Endothelial cell of umbilical vein (primary cell): ENCODE results near the gene NUP62. TPM values are rescaled to one million over a fixed set of nuclear protein-coding genes. Genes with fewer than 3 reads are reported as not detected.

Source experiments
- BruUV-seq: library from RNA; stranded (reverse); fragments of 400-500 nt; replicated peaks from 2 replicates; lab custom pipeline; 2021; lab: Mats Ljungman, UMichigan
- CTCF ChIA-PET: fragments of 300-600, 350-600 bp; sonication (Branson Sonifier 250); formaldehyde crosslinking; loops from one replicate; lab custom pipeline; 2021; ENCODE audit warnings: antibody characterized with exemption, inconsistent platforms; lab: Charles Lee
- POLR2A ChIA-PET: fragments of 300-600, 350-600 bp; sonication (Branson Sonifier 250); formaldehyde crosslinking; loops from one replicate; lab custom pipeline; 2021; ENCODE audit warnings: antibody characterized with exemption, inconsistent platforms; lab: Charles Lee
- DNase-seq: peaks from one replicate; pipeline ENCODE4 v3.0.0-alpha.2; 2011; ENCODE audit warnings: low read depth, low spot score
- FAIRE-seq: peaks from 2 replicates; lab custom pipeline; 2011; peaks lifted over from hg19 to GRCh38; lab: Jason Lieb, UNC
- H2AFZ ChIP-seq: 2 replicates; pipeline ENCODE4 v1.6.0; 2012; ENCODE audit warnings: low read depth, low read length, control low read depth, inconsistent platforms
- H3K27ac ChIP-seq: 2 replicates; pipeline ENCODE4 v1.5.1; 2011; ENCODE audit warnings: low read depth, mild to moderate bottlenecking, control low read depth, low read length, moderate library complexity; ENCODE audit not compliant: insufficient read depth
- H3K27me3 ChIP-seq, 2 experiments: 2 replicates each; pipeline versions ENCODE4 v1.6.0 to v1.6.1; 2011; ENCODE audit warnings: low read length in 2 of 2, mixed read lengths in 1 of 2; ENCODE audit not compliant: control insufficient read depth in 2 of 2, insufficient read depth in 2 of 2
- H3K36me3 ChIP-seq, 2 experiments: 2 replicates in 1 of 2; 3 replicates in 1 of 2; pipeline ENCODE4 v1.5.1; 2011; ENCODE audit warnings: low read length in 2 of 2, mild to moderate bottlenecking in 1 of 2, moderate library complexity in 1 of 2; ENCODE audit not compliant: control insufficient read depth in 2 of 2, insufficient read depth in 2 of 2; ENCODE audit errors: extremely low read depth in 1 of 2
- H3K4me1 ChIP-seq: 3 replicates; pipeline ENCODE4 v1.5.1; 2011; ENCODE audit warnings: mild to moderate bottlenecking, low read length; ENCODE audit not compliant: control insufficient read depth, insufficient read depth; ENCODE audit errors: extremely low read depth
- H3K4me2 ChIP-seq: 2 replicates; pipeline ENCODE4 v1.6.1; 2011; ENCODE audit warnings: low read length, control low read depth, mixed read lengths; ENCODE audit not compliant: insufficient read depth
- H3K4me3 ChIP-seq, 3 experiments: fragments of 200-600 bp in 1 of 3; sonication (generic), shearing (Covaris generic) in 1 of 3; replicated peaks in 1 of 3; 2 replicates each; pipeline ENCODE4 v1.5.1; 2011 to 2016; ENCODE audit warnings: control low read depth in 3 of 3, low read length in 3 of 3, mild to moderate bottlenecking in 2 of 3, inconsistent platforms in 1 of 3, low read depth in 1 of 3, moderate library complexity in 1 of 3; ENCODE audit not compliant: insufficient read depth in 1 of 3
- H3K79me2 ChIP-seq: 2 replicates; pipeline ENCODE4 v1.6.0; 2012; ENCODE audit warnings: low read length, inconsistent platforms; ENCODE audit not compliant: control insufficient read depth, insufficient read depth
- H3K9ac ChIP-seq: replicated peaks from 2 replicates; pipeline ENCODE3; 2011; ENCODE audit warnings: low read length, control low read depth; ENCODE audit not compliant: insufficient read depth; ENCODE audit errors: extremely low read depth
- H3K9me1 ChIP-seq: replicated peaks from 3 replicates; pipeline ENCODE4 v1.6.0; 2011; ENCODE audit warnings: mild to moderate bottlenecking, low read length; ENCODE audit not compliant: control insufficient read depth, insufficient read depth; ENCODE audit errors: extremely low read depth
- H3K9me3 ChIP-seq: replicated peaks from 2 replicates; pipeline ENCODE4 v1.5.1; 2012; ENCODE audit warnings: low read length, inconsistent platforms; ENCODE audit not compliant: control insufficient read depth, insufficient read depth
- H4K20me1 ChIP-seq: replicated peaks from 2 replicates; pipeline ENCODE3; 2011; ENCODE audit warnings: mild to moderate bottlenecking, low read length; ENCODE audit not compliant: control insufficient read depth, insufficient read depth; ENCODE audit errors: extremely low read depth
- CTCF ChIP-seq, 2 donors: IDR thresholded peaks; 1 replicate in 1 of 2; 2 replicates in 1 of 2; pipeline ENCODE4 v1.5.1; 2011; ENCODE audit warnings: low read length in 2 of 2, mild to moderate bottlenecking in 2 of 2, moderate library complexity in 2 of 2, control low read depth in 1 of 2, inconsistent platforms in 1 of 2, low read depth in 1 of 2; ENCODE audit not compliant: insufficient read depth in 1 of 2; ENCODE audit errors: extremely low read depth in 1 of 2
- EZH2 ChIP-seq: IDR thresholded peaks from 2 replicates; pipeline ENCODE4 v1.6.1; 2012; ENCODE audit warnings: borderline replicate concordance, low read depth, mild to moderate bottlenecking, moderate library complexity, low read length, inconsistent platforms; ENCODE audit not compliant: severe bottlenecking
- FOS ChIP-seq: IDR thresholded peaks from 2 replicates; pipeline ENCODE4 v1.6.1; 2011; ENCODE audit warnings: mild to moderate bottlenecking, low read length, moderate library complexity, borderline replicate concordance; ENCODE audit not compliant: insufficient read depth
- GATA2 ChIP-seq: IDR thresholded peaks from 2 replicates; pipeline ENCODE4 v1.7.0; 2011; ENCODE audit warnings: low read depth, mild to moderate bottlenecking, moderate library complexity, mixed read lengths, low read length; ENCODE audit not compliant: insufficient read length, insufficient read depth
- JUN ChIP-seq: IDR thresholded peaks from 2 replicates; pipeline ENCODE4 v1.6.1; 2011; ENCODE audit warnings: borderline replicate concordance, low read depth; ENCODE audit not compliant: insufficient read length, insufficient read depth
- MAX ChIP-seq: IDR thresholded peaks from 2 replicates; pipeline ENCODE4 v1.6.1; 2011; ENCODE audit not compliant: insufficient read depth, insufficient read length
- MYC ChIP-seq: IDR thresholded peaks from one replicate; pipeline ENCODE4 v1.6.1; 2011; ENCODE audit warnings: mild to moderate bottlenecking, low read depth, low read length
- POLR2A ChIP-seq: IDR thresholded peaks from 2 replicates; pipeline ENCODE4 v1.6.1; 2012; ENCODE audit warnings: low read depth, mild to moderate bottlenecking, control low read depth, low read length
- POLR2AphosphoS5 ChIP-seq: IDR thresholded peaks from 2 replicates; pipeline ENCODE4 v1.6.1; 2012; ENCODE audit warnings: low read depth, mild to moderate bottlenecking, control low read depth, low read length, moderate library complexity; ENCODE audit not compliant: insufficient read depth
- dilution Hi-C: fragments of 300-500 bp; cut with MboI; formaldehyde crosslinking; loops from one replicate; pipeline ENCODE4 v1.15.0; 2019; ENCODE audit warnings: low sequenced_read_pairs; ENCODE audit not compliant: extremely low pct_ligation_motif_present
- intact Hi-C: fragments of 100-400 bp; cut with micrococcal nuclease; formaldehyde crosslinking; loops from one replicate; pipeline ENCODE4 v1.10.0; 2022
- polyA plus RNA-seq, 4 experiments: library from polyadenylated mRNA; depleted of rRNA in 3 of 4; stranded (reverse) in 3 of 4; unstranded in 1 of 4; fragments of >200 nt; gene quantifications; 2 replicates each; pipeline versions ENCODE4 v1.2.1 to v1.2.3, GENCODE V29; 2011 to 2012; ENCODE audit warnings: missing spikeins in 1 of 4
- total RNA-seq: library from RNA; stranded (reverse); gene quantifications from 2 replicates; pipeline ENCODE4 v1.2.3, GENCODE V29; 2021

The NUP62 gene
- total and polyA plus RNA-seq, 2 donors (not counting 3 experiments of a cell fraction or from before 2014, with no cell fraction given): 32.0 to 93.7 TPM

GRCh38 chr19:49887665-49888509 lies 41.4 kb downstream of the NUP62 start:
- no peak overlapping the region for H3K4me3 ChIP-seq
- dilution Hi-C loops (no loop called here), intact Hi-C loops (no loop called here)
- peaks cover 3% of the 10 kb centered on the region for H3K4me1 ChIP-seq
- H4K20me1 ChIP-seq: no peaks in the 10 kb centered on the region
- DNase-seq (no peak), FAIRE-seq (no peak)
- ChIA-PET CTCF (no interaction called here), POLR2A (no interaction called here)
- H2AFZ ChIP-seq: no peak overlapping the region
- no peak overlapping the region for H3K27ac ChIP-seq
- no TSS peak for BruUV-seq
- no peaks in the 10 kb centered on the region for H3K27me3 ChIP-seq
- TF ChIP-seq FOS: no peak
- no peak for TF ChIP-seq MAX
- TF ChIP-seq MYC: no peak
- no peak for TF ChIP-seq POLR2A
- TF ChIP-seq CTCF (IDR thresholded peaks at IDR 0.05; ENCODE audit: extremely low read depth in 1 of 2, insufficient read depth in 1 of 2, low read depth in 1 of 2, low read length in 2 of 2): no peak
- TF ChIP-seq EZH2: no peak
- TF ChIP-seq GATA2: no peak
- no peak for TF ChIP-seq POLR2AphosphoS5
- TF ChIP-seq JUN: no peak
- H3K9me1 ChIP-seq: no peaks in the 10 kb centered on the region
- no peak overlapping the region for H3K9ac ChIP-seq
- peaks cover 15 to 18% of the 10 kb centered on the region in 2 experiments for H3K36me3 ChIP-seq
- no peaks in the 10 kb centered on the region for H3K79me2 ChIP-seq
- no peak overlapping the region for H3K4me2 ChIP-seq
- H3K9me3 ChIP-seq: no peaks in the 10 kb centered on the region
